Hematopoietic multipotent progenitor cell treated with erythropoietin and hydrocortisone succinate and interleukin-3 and kit ligand, for 17 days (in vitro differentiated cells): Measurements from ENCODE around the gene CBX2.
A peak's percentile ranks its signal among the peaks of the same experiment; 100 is the strongest.

ENCODE experiments used
- DNase-seq: peaks from one replicate; pipeline ENCODE4 v3.0.0-alpha.2; 2015; ENCODE audit warnings: low spot score

Gene CBX2

GRCh38 chr17:79786930-79787643 lies 9.1 kb downstream of the CBX2 start:
- no peak for DNase-seq

DNA sequence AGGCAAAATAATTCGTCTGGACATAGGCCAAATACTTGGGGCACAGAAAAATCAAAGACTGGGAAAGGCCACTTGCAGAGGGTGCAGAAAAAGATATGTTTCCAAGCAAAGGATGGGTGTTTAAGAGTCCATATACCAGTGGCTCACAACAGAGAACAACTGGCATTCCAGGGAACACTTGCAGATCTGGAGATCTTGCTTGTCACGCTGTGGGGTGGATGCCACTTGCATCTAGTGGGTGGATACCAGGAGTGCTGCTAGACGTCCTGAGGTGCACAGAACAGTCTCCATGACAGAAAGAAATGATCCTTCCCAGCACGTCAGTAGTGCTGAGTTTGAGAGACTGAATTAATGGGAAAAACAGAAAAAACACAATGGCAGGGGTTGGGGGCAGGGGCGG lies 10.5 kb downstream of the CBX2 start:
- DNase-seq, result no peak

GRCh38 chr17:79788989-79789942 lies 11.3 kb downstream of the CBX2 start:
- DNase-seq, result no peak

DNA sequence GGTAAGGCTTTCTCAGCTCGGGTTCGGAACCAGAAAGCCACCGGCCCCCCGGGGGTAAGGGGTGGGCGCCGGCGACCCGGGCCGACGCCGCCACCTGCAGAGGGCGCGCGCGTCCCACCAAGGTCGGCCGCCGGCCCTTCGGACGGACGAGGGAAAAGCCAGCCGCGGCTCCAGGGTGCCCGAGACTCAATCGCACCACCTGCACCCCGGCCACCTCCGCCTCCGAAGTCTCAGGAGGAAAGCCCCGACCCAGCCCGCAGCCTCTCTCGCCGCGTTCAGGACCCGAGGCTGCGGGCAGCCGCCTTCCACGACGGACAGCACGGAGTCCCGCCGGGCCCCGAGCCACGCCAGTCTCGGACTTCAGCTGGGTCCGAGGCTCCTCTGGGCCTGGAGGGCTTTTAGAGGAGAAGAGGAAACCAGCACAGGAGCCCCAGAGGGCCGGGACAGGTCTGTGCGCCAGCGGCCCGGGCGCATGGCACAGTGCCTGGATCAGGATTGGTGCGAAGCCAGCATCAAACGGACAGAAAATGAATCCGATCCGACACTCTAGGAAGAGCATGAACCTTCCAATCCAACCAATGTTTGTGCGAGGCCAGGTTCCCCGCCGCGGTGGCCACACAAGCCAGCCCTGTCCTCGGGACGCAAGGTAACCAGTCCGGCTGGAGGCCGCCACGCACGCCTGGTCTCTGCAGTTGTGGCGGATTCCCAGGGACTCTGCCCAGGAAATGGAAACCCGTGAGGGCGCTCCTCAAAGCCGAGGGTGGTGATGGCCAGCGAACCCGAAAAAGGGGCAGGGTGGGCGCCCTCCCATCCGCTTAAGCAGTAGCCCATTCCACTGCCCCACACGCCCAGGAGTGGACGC lies 12.2 kb downstream of the CBX2 start:
- DNase-seq, result no peak

DNA sequence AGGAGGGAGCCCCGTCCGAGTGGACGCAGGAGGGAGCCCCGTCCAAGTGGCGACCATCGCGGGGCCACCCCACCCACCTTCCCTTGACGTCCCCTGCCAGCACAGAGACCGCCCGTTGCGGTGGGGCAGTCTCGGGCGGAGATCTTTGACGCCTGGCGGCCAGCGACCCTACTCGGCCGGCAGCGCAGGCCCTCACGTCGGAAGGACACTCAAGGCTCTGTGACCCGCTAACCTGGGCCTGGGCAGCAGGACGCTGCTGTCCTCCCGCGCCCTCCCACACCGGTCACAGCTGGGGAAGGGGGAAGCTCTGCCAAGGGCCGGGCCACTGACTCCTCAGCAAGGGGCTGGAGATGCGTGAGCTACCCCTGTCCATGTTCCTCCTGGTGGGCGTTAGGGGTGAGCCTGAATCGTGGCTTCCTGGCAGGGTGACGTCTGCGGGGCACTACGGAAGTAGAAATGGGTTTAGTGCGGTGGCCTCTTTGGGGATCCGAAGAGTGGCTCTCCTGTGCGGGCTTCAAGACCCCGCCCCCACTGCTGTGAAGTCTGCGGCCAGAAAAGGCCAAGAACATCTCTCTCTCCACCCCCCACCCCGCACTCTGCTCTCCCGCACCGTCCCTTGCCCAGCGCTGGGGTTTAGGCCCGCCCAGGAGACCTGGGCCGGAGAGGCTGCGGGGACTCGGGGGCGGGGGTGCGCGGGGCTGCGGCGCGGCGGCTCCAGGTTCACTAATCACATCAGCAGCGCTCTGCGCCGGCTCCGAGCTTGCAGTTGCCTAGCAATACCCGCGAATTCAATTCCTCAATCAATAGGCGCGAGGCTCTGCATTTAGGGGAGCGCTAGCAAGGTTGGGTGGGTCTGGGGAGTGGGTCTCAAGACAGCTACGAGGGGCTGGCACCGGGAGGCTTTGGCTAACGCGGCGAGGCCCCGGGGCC lies 13.1 kb downstream of the CBX2 start:
- no peak for DNase-seq

- no peak for DNase-seq
These were observed 13.8 kb downstream of the CBX2 start for GRCh38 chr17:79791735-79792161.

DNA sequence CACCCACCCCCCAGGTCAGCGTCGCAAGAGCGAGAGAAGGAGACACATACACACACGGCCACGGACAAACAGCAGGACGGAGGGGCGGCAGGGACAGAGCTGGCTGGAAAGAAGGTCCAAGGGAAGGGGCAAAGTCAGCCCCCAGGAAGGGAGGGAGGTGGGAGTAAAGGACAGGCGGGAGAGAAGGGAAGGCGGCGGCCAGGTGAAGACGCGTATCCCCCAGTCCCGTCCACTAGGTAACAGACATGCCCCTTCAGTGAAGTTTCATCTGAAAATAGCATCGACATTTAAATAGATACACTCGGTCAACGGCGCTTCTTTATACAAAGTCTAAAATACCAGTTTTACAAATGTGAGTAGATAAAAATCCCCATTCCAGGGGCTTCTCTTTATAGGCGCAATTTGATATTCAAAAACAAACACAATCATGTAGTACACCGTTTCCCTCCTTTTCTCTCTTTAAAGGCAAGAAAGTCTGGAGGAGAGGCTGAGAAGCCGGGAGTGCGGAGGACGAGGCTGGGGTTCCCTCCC lies 14.5 kb downstream of the CBX2 start:
- no peak for DNase-seq

GRCh38 chr17:79792984-79793923 lies 15.3 kb downstream of the CBX2 start:
- no peak for DNase-seq

GRCh38 chr17:79793924-79794304 lies 16.0 kb downstream of the CBX2 start:
- DNase-seq, result no peak

GRCh38 chr17:79794659-79795511 lies 16.9 kb downstream of the CBX2 start:
- no peak for DNase-seq

- no peak for DNase-seq
These were observed 18.0 kb downstream of the CBX2 start for GRCh38 chr17:79795795-79796443.

DNA sequence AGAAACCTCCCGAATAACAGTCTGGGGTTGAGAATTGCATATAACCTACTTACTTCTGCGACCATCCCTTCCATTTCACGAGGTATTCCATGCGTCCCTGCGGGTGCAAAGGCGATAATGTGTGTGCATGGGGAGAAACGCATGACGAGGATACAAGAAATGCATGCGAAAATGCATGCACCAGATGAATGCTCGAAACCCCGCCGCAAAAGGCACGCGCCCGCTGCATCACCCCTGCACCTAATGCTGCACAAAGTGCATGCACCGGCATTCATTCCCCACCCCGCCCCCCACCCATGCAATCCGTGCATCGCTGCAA lies 18.5 kb downstream of the CBX2 start:
- DNase-seq, result no peak

- peak; percentile 93 for DNase-seq
These were observed 19.0 kb downstream of the CBX2 start, which contains the start of gene CBX8 for GRCh38 chr17:79796763-79797491. Gene CBX8, minus strand, starts transcription at chr17:79797077. Its CDS starts 79 bp downstream, at chr17:79796998.

DNA sequence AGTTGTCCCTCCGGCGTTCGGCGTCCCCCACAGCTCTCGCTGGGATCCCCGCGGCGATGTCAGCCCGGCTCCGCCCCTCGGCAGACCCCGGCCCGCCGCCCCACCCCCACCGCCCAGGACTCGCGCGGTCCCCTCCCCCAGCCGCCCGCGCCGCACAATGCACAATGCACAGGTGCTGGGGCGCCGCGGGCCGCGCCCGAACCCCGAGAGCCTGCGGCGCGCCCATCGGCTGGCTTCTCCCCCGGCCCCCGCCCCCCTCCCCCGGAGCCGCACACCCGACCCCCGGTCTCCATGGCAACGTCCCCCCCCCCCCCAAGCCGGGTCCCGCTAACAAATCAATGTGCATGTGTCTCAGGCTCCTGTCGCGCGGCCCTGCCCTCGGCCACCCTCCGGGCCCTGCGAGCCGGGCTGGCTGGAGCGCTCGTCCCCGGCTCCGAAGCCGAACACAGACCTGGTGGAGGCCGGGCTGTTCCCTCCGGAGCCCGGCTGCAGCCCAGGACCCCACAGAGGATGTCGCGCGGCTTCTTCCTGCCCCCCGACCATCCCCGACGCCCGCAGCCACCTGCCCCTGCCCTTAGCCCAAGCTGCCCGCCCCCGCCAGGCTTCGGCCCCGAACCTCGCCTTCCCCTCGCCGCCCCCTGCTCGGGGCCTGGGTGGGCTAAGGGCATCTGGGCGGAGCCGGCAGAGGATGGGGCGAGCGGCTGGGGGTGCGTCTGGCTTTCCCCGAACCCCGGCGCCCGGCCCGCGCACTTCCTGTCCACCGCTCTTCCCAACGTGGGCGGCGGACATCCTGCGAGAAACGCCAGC lies 19.7 kb downstream of the CBX2 start:
- DNase-seq, result no peak

DNA sequence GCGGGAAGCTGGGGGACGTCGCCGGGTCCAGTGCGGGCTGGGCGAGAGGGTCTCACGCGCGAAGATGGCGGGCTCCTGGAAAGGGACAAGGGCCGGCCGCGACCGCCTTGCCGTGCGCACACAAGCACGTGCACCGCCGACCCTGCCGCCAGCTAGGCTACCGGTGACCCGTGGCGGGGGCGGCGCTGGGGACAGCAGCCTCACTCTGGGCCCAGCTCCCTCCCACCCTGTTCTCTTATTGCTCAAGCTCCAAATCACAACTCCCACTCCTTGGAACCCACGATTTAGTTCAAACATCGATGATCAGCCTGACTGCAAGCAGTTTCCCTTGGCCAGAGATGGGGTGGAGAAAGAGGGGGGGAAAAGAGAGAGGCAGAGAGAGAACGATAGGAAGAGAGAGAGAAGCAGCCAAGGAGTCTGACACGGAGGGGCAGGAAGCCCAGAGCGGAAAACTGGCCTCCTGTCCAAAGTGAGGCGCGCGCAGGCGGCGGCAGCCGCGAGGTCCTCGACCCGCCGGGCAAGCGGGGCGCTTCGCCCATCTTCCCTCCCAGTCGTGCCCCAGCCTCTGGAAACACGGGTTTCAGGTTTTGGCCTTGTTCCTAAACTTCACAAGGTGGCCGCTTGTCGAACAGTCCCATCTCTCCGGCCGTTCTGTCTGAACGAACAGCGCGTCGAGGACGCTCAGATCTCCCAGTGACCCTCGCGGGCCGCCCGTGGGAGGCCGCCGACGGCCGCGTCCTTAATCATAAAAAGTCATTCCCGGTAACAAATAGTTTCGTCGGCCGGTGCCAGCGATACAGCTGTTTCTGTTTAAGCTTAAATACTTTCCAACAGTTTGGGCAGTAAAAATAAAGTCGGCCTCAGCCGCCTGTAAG lies 20.6 kb downstream of the CBX2 start:
- no peak for DNase-seq

- DNase-seq, result no peak
These were observed 21.2 kb downstream of the CBX2 start for GRCh38 chr17:79799174-79799537.
